Caco-2 (cell line): ENCODE data around the gene ARPC5. TPM values are rescaled to one million over a fixed set of nuclear protein-coding genes. Genes with fewer than 3 reads are reported as not detected.

ENCODE experiments used
- BruUV-seq: library from RNA; stranded (reverse); fragments of 400-500 nt; replicated peaks from 2 replicates; lab custom pipeline; 2021; lab: Mats Ljungman, UMichigan
- CTCF ChIA-PET: fragments of 300-600 bp; sonication (Branson Sonifier 250); formaldehyde crosslinking; loops from one replicate; lab custom pipeline; 2022; ENCODE audit warnings: antibody characterized with exemption; lab: Charles Lee
- POLR2A ChIA-PET: fragments of 300-600 bp; sonication (Branson Sonifier 250); formaldehyde crosslinking; loops from one replicate; lab custom pipeline; 2022; ENCODE audit warnings: antibody characterized with exemption; lab: Charles Lee
- DNase-seq, 2 experiments: peaks; one replicate each; pipeline versions ENCODE4 v3.0.0 to v3.0.0-alpha.2; 2020 to 2022
- H3K27me3 ChIP-seq: replicated peaks from 2 replicates; pipeline ENCODE4 v1.6.0; 2011; ENCODE audit warnings: low read length; ENCODE audit not compliant: control insufficient read depth, insufficient read depth
- H3K36me3 ChIP-seq: 2 replicates; pipeline ENCODE4 v1.5.1; 2011; ENCODE audit warnings: low read length; ENCODE audit not compliant: control insufficient read depth, insufficient read depth
- H3K4me1 ChIP-seq: fragments of 250-450 bp; sonication (Bioruptor Pico); 2 replicates; pipeline ENCODE4 v1.5.1; 2020; ENCODE audit warnings: mild to moderate bottlenecking
- H3K4me3 ChIP-seq: 2 replicates; pipeline ENCODE4 v1.5.1; 2011; ENCODE audit warnings: low read depth, mild to moderate bottlenecking, control low read depth, low read length
- H3K9me3 ChIP-seq: fragments of 250-450 bp; sonication (Bioruptor Pico); 2 replicates; pipeline ENCODE4 v1.5.1; 2020; ENCODE audit warnings: mild to moderate bottlenecking, moderate library complexity
- H3K27ac Mint-ChIP-seq: one replicate; pipeline ENCODE4 v1.8.0; 2022; ENCODE audit warnings: mixed read lengths; ENCODE audit not compliant: unreplicated experiment
- H3K27me3 Mint-ChIP-seq: one replicate; pipeline ENCODE4 v1.8.0; 2022; ENCODE audit warnings: mixed read lengths; ENCODE audit not compliant: insufficient read depth, unreplicated experiment
- H3K36me3 Mint-ChIP-seq: one replicate; pipeline ENCODE4 v1.8.0; 2022; ENCODE audit warnings: mild to moderate bottlenecking, mixed read lengths; ENCODE audit not compliant: insufficient read depth, unreplicated experiment
- H3K4me1 Mint-ChIP-seq: one replicate; pipeline ENCODE4 v1.8.0; 2022; ENCODE audit warnings: low read depth, mixed read lengths; ENCODE audit not compliant: unreplicated experiment
- H3K4me3 Mint-ChIP-seq: one replicate; pipeline ENCODE4 v1.8.0; 2022; ENCODE audit warnings: mild to moderate bottlenecking, moderate library complexity, mixed read lengths; ENCODE audit not compliant: unreplicated experiment
- H3K9me3 Mint-ChIP-seq: one replicate; pipeline ENCODE4 v1.8.0; 2022; ENCODE audit warnings: mixed read lengths; ENCODE audit not compliant: unreplicated experiment
- intact Hi-C: fragments of 100-400 bp; cut with micrococcal nuclease; formaldehyde crosslinking; loops from one replicate; pipeline ENCODE4 v1.10.0; 2022; ENCODE audit not compliant: unreplicated experiment
- total RNA-seq: library from RNA; stranded (reverse); gene quantifications from 2 replicates; pipeline ENCODE4 v1.2.3, GENCODE V29; 2022
- TF ChIP-seq, protein P1 (sequence below), 2 experiments: fragments of 200-600 bp in 1 of 2; IDR thresholded peaks; 1 replicate in 1 of 2; 2 replicates in 1 of 2; pipeline versions ENCODE4 v1.5.1 to v1.8.0; 2011 to 2022; ENCODE audit warnings: antibody characterized with exemption in 1 of 2, control low read depth in 1 of 2, inconsistent platforms in 1 of 2, low read depth in 1 of 2, low read length in 1 of 2, mild to moderate bottlenecking in 1 of 2, moderate library complexity in 1 of 2; ENCODE audit not compliant: insufficient read depth in 1 of 2, severe bottlenecking in 1 of 2, unreplicated experiment in 1 of 2

The ARPC5 gene
- total RNA-seq, 1 experiment from 2014 or later: 135 TPM

DNA sequence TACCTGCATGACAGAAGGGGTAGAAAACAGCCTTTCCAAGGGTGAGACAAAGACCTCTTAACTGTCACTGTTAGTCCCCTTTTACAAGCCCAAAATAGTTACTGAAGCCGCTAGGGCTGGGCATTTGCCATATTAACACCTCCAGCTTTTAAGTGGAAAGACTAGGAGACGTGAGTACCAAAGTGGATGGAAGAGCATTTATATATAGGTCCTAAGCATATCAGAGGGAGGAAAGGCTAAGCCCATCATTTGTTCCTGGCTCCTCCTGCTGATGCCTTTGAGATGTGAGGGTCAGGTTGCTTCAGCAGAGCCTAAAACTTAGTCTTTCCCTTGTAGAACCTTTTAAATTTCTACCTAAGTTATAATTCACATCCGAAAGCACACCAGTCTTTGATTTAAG, 43.2 kb upstream of the ARPC5 start:
- Histone ChIP-seq H3K27me3 (no peaks in the 10 kb centered on the region), H3K4me1 (peaks cover 14% of the 10 kb centered on the region), H3K36me3 (no peaks in the 10 kb centered on the region), H3K4me3 (no peak overlapping the region), H3K9me3 (no peaks in the 10 kb centered on the region)
- DNase-seq: no peak
- H3K4me3 Mint-ChIP-seq: no peak overlapping the region
- H3K27me3 Mint-ChIP-seq: no peaks in the 10 kb centered on the region
- peaks cover 19% of the 10 kb centered on the region for H3K9me3 Mint-ChIP-seq
- TF ChIP-seq, protein P1, sequence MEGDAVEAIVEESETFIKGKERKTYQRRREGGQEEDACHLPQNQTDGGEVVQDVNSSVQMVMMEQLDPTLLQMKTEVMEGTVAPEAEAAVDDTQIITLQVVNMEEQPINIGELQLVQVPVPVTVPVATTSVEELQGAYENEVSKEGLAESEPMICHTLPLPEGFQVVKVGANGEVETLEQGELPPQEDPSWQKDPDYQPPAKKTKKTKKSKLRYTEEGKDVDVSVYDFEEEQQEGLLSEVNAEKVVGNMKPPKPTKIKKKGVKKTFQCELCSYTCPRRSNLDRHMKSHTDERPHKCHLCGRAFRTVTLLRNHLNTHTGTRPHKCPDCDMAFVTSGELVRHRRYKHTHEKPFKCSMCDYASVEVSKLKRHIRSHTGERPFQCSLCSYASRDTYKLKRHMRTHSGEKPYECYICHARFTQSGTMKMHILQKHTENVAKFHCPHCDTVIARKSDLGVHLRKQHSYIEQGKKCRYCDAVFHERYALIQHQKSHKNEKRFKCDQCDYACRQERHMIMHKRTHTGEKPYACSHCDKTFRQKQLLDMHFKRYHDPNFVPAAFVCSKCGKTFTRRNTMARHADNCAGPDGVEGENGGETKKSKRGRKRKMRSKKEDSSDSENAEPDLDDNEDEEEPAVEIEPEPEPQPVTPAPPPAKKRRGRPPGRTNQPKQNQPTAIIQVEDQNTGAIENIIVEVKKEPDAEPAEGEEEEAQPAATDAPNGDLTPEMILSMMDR (IDR thresholded peaks at IDR 0.05; ENCODE audit: insufficient read depth in 1 of 2, low read depth in 1 of 2, low read length in 1 of 2, severe bottlenecking in 1 of 2, unreplicated experiment in 1 of 2): no peak
- H3K27ac Mint-ChIP-seq: no peak overlapping the region
- peaks cover 22% of the 10 kb centered on the region for H3K4me1 Mint-ChIP-seq
- H3K36me3 Mint-ChIP-seq: peaks cover 5% of the 10 kb centered on the region
- intact Hi-C loops: no loop called here
- CTCF ChIA-PET: no interaction called here
- BruUV-seq: no TSS peak
- POLR2A ChIA-PET: no interaction called here

DNA sequence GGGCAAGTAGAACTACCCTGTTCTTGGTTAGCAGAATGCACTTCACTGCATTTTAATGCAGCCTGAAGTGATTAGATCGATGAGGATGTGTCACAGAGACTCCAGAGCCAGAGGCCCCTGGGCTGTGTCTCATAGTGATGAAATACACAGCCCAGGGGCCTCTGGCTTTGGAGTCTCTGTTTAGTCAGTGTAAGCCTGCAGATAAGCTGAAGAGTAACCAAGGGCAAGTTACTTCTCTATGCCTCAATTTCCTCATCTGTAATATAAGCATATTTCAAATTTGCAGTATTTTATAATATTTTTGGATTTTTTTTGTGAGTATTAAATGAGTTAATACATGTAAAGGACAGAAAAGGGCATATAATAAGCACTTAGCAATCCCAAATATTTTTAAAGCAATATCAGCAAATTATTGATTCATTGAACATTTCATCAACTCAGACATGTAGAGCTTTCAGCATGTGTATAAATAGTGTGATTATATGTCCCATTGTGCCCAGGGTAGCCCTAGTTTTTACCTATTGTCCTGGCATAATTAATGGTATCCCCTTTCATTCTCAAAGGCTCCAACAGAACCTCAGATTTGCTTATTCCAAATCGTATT, 41.1 kb upstream of the ARPC5 start:
- intact Hi-C loops: no loop called here
- peaks cover 17% of the 10 kb centered on the region for H3K4me1 ChIP-seq
- peaks cover 30% of the 10 kb centered on the region for H3K4me1 Mint-ChIP-seq

DNA sequence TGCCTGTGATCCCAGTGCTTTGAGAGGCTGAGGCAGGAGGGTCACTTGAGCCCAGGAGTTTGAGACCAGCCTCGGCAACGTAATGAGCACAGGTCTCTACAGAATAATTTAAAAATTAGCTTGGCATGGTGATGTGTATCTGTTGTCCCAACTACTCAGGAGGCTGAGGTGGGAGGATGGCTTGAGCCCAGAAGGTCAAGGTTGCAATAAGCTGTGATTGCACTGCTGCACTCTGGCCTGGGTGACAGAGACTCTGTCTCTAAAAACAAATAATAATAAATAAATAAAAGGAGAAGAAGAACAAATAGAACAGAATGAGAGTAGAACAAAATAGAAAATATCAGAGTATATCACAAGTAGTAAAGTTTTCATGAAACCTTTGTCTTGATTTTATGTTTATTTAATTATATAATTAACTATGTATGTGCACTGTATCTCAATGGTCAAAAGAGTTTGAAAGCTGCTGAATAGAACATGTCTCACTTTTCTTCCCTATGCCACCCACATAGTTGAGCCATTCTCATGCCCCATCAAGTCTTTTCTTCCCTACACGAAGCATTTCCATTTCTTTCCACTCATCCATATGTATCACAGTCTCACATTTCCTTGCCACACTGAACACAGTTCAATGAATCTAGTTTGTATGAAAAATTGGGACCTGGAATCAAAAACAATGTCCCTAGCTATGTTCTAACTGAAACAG, 40.5 kb upstream of the ARPC5 start:
- no peak for DNase-seq
- intact Hi-C loops: no loop called here
- no peaks in the 10 kb centered on the region for H3K36me3 ChIP-seq
- peaks cover 5% of the 10 kb centered on the region for H3K36me3 Mint-ChIP-seq
- POLR2A ChIA-PET: no interaction called here
- H3K9me3 Mint-ChIP-seq: no peaks in the 10 kb centered on the region
- TF ChIP-seq, protein P1 (IDR thresholded peaks at IDR 0.05; ENCODE audit: insufficient read depth in 1 of 2, low read depth in 1 of 2, low read length in 1 of 2, severe bottlenecking in 1 of 2, unreplicated experiment in 1 of 2): no peak
- H3K9me3 ChIP-seq: no peaks in the 10 kb centered on the region
- H3K4me1 Mint-ChIP-seq: peaks cover 30% of the 10 kb centered on the region
- no peak overlapping the region for H3K4me3 ChIP-seq
- BruUV-seq: no TSS peak
- H3K4me1 ChIP-seq: peaks cover 17% of the 10 kb centered on the region
- CTCF ChIA-PET: interaction anchor here (1.2 to 1.8 kb wide), 2 partner anchors 9 to 21 kb away, joined by 4 to 13 read pairs; no protein-coding TSS in a partner anchor
- peak overlapping the region; percentile 10 for H3K27ac Mint-ChIP-seq
- no peaks in the 10 kb centered on the region for H3K27me3 Mint-ChIP-seq
- H3K27me3 ChIP-seq: no peaks in the 10 kb centered on the region
- no peak overlapping the region for H3K4me3 Mint-ChIP-seq

More for the DNA sequence above, 41.1 kb upstream of the ARPC5 start:
- BruUV-seq: no TSS peak
- H3K27ac Mint-ChIP-seq: peak overlapping the region; percentile 10
- peak in 1 of 2 experiments; percentile 43 for DNase-seq
- TF ChIP-seq, protein P1 (IDR thresholded peaks at IDR 0.05; ENCODE audit: insufficient read depth in 1 of 2, low read depth in 1 of 2, low read length in 1 of 2, severe bottlenecking in 1 of 2, unreplicated experiment in 1 of 2): no peak
- no peaks in the 10 kb centered on the region for H3K9me3 ChIP-seq
- no peaks in the 10 kb centered on the region for H3K27me3 Mint-ChIP-seq
- POLR2A ChIA-PET: no interaction called here
- H3K9me3 Mint-ChIP-seq: peaks cover under 1% of the 10 kb centered on the region
- H3K27me3 ChIP-seq: no peaks in the 10 kb centered on the region
- no peak overlapping the region for H3K4me3 ChIP-seq
- H3K36me3 Mint-ChIP-seq: peaks cover 5% of the 10 kb centered on the region
- H3K36me3 ChIP-seq: no peaks in the 10 kb centered on the region
- no peak overlapping the region for H3K4me3 Mint-ChIP-seq
- CTCF ChIA-PET: interaction anchor here (1.2 to 1.8 kb wide), 2 partner anchors 8 to 22 kb away, joined by 4 to 13 read pairs; no protein-coding TSS in a partner anchor
